H1 (cell line): ENCODE data around the gene ZCCHC17. TPM values are rescaled to one million over a fixed set of nuclear protein-coding genes. Genes with fewer than 3 reads are reported as not detected.

Source experiments
- CTBP2 ChIP-seq: IDR thresholded peaks from 2 replicates; pipeline ENCODE4 v1.7.0; 2011; ENCODE audit warnings: borderline replicate concordance, mild to moderate bottlenecking, moderate library complexity, mixed read lengths, low read length; ENCODE audit not compliant: insufficient read depth, insufficient read length
- polyA plus RNA-seq, 7 experiments: library from polyadenylated mRNA; depleted of rRNA in 3 of 7; stranded (reverse) in 5 of 7; unstranded in 2 of 7; fragments of >200 nt in 5 of 7; fragments of 200-250 nt in 2 of 7; gene quantifications; 1 replicate in 5 of 7; 2 replicates in 1 of 7; 4 replicates in 1 of 7; pipeline versions ENCODE4 v1.2.1 to v1.2.3, GENCODE V29; 2011 to 2013; ENCODE audit warnings: missing spikeins in 2 of 7, mixed read lengths in 2 of 7
- total RNA-seq: library from RNA; stranded (reverse); fragmentation: NEBNext Ultra II Directional; extraction: Animal tissue kit (Norgen Biotek cat#: 25700); gene quantifications from 2 replicates; pipeline ENCODE4 v1.2.1, GENCODE V29; 2021
- TF ChIP-seq, protein P1 (sequence below): fragments of 300-600 bp; sonication (generic); IDR thresholded peaks from 2 replicates; pipeline ENCODE4 v1.7.1; 2012; ENCODE audit warnings: low read length, moderate library complexity, mild to moderate bottlenecking, inconsistent platforms; ENCODE audit not compliant: insufficient replicate concordance

The ZCCHC17 gene
- total and polyA plus RNA-seq, 2 of the 8 experiments (the other 6 are each of a cell fraction or from before 2014, with no cell fraction given) = 51.6 to 59.3 TPM

- TF ChIP-seq, protein P1, sequence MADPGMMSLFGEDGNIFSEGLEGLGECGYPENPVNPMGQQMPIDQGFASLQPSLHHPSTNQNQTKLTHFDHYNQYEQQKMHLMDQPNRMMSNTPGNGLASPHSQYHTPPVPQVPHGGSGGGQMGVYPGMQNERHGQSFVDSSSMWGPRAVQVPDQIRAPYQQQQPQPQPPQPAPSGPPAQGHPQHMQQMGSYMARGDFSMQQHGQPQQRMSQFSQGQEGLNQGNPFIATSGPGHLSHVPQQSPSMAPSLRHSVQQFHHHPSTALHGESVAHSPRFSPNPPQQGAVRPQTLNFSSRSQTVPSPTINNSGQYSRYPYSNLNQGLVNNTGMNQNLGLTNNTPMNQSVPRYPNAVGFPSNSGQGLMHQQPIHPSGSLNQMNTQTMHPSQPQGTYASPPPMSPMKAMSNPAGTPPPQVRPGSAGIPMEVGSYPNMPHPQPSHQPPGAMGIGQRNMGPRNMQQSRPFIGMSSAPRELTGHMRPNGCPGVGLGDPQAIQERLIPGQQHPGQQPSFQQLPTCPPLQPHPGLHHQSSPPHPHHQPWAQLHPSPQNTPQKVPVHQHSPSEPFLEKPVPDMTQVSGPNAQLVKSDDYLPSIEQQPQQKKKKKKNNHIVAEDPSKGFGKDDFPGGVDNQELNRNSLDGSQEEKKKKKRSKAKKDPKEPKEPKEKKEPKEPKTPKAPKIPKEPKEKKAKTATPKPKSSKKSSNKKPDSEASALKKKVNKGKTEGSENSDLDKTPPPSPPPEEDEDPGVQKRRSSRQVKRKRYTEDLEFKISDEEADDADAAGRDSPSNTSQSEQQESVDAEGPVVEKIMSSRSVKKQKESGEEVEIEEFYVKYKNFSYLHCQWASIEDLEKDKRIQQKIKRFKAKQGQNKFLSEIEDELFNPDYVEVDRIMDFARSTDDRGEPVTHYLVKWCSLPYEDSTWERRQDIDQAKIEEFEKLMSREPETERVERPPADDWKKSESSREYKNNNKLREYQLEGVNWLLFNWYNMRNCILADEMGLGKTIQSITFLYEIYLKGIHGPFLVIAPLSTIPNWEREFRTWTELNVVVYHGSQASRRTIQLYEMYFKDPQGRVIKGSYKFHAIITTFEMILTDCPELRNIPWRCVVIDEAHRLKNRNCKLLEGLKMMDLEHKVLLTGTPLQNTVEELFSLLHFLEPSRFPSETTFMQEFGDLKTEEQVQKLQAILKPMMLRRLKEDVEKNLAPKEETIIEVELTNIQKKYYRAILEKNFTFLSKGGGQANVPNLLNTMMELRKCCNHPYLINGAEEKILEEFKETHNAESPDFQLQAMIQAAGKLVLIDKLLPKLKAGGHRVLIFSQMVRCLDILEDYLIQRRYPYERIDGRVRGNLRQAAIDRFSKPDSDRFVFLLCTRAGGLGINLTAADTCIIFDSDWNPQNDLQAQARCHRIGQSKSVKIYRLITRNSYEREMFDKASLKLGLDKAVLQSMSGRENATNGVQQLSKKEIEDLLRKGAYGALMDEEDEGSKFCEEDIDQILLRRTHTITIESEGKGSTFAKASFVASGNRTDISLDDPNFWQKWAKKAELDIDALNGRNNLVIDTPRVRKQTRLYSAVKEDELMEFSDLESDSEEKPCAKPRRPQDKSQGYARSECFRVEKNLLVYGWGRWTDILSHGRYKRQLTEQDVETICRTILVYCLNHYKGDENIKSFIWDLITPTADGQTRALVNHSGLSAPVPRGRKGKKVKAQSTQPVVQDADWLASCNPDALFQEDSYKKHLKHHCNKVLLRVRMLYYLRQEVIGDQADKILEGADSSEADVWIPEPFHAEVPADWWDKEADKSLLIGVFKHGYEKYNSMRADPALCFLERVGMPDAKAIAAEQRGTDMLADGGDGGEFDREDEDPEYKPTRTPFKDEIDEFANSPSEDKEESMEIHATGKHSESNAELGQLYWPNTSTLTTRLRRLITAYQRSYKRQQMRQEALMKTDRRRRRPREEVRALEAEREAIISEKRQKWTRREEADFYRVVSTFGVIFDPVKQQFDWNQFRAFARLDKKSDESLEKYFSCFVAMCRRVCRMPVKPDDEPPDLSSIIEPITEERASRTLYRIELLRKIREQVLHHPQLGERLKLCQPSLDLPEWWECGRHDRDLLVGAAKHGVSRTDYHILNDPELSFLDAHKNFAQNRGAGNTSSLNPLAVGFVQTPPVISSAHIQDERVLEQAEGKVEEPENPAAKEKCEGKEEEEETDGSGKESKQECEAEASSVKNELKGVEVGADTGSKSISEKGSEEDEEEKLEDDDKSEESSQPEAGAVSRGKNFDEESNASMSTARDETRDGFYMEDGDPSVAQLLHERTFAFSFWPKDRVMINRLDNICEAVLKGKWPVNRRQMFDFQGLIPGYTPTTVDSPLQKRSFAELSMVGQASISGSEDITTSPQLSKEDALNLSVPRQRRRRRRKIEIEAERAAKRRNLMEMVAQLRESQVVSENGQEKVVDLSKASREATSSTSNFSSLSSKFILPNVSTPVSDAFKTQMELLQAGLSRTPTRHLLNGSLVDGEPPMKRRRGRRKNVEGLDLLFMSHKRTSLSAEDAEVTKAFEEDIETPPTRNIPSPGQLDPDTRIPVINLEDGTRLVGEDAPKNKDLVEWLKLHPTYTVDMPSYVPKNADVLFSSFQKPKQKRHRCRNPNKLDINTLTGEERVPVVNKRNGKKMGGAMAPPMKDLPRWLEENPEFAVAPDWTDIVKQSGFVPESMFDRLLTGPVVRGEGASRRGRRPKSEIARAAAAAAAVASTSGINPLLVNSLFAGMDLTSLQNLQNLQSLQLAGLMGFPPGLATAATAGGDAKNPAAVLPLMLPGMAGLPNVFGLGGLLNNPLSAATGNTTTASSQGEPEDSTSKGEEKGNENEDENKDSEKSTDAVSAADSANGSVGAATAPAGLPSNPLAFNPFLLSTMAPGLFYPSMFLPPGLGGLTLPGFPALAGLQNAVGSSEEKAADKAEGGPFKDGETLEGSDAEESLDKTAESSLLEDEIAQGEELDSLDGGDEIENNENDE = no peak
- no peak for TF ChIP-seq CTBP2
These were observed 80.6 kb downstream of the ZCCHC17 start (continued) for GRCh38 chr1:31377364-31377863.
